HG02763 (cell line): ENCODE data around the gene AKAP13.

ENCODE experiments used
- ATAC-seq: cut with Tn5 transposase; IDR thresholded peaks from one replicate; pipeline ENCODE4 v1.9.1; 2021; ENCODE audit warnings: mild to moderate bottlenecking, moderate library complexity; ENCODE audit not compliant: unreplicated experiment

Gene AKAP13

DNA sequence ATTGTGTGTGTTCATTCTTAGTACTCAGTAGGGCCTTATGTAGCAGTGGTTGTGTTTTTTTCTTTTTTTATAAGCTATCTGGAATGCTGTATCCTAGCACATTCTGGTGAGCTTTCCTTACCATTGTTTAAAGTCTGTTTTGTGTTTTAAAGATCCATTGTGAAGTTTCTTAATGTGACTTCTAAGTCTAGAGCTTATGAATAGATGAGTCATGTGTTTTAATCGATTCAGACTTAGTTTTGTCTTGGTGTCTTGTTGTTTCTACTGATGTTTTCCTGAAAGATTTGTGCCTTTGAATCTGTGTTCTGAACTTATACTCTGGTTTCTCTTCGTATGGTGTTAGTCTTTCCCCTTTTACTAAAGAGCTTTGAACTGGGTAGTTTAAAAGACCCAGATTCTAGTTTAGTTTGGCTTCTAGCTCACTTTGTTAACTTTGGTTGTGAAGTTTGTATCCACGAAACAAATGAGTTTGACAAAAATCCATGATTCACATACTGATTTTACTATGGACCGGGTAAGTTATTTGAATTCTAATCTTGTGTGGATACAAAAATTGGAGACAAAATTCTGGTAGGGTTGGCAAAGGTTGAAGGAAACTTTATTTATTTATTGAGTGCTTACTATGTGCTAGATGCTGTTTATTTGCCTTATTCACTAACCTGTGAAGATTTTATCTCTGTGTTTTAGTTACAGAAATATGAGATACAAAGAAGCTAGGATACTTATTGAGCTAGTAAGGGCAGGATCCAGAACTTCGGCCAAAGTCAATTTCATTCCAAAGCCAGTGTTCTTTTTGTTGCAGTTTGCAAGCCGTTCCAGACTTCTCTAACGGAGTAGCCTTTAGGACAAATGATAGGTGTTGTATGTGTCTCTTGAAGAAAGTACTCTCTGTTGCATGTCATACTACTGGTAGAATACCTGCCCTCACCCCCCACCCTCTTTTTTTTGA is 24.8 kb downstream of the AKAP13 start:
- ATAC-seq, result no peak

DNA sequence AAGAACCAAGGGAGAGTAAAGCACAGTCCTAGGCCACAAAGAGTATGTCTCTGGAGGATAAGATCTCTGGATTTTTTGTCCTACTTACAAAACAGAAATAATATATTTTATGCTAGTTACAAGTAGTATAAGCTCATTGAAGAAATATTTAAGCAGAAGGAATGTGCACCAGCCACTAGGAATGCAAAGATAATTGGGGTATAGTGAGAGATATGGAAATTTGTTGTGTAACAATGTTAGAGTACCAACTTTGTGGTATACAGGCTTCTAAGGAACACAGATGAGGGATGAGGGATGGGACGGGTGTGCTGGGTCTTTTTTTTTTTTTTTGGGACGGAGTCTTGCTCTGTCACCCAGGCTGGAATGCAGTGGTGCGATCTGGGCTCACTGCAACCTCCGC is 26.5 kb downstream of the AKAP13 start:
- ATAC-seq, result no peak

DNA sequence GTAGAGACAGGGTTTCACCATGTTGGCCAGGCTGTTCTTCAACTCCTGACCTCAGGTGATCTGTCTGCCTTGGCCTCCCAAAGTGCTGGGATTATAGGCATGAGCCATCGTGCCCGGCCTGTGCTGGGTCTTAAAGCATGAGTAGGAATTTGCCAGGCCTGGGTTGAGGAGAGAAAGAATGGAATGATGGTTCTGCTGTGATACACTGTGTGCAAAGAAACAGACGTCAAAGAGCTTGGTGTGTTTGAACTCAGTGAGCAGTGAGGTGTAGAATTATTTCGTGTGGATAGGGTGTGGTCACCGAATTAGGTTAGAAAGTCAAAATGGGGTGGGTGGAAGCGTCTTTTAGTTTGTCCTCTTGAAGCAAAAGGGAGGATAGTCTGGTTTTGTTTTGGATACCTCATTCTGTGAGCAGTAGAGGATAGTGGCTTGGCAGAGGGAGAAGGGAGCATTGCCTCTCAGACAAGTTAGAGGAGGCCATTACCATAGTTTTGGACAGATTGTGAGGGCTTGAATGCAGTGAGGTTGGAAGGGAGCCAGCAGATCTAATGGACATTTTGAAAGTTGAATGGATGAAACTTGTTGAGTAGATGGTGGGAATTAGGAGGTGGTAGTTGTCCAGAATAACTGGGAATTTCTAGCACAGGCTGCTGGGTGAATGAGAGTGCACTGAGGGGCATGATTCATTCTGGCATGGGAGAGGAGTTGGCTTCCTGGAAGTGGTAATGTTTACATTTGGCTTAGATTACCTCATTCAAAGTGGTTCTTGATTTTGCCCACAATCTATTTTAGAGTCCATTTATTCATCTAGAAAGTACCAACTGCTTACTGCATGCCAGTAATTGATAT is 27.2 kb downstream of the AKAP13 start:
- ATAC-seq, result no peak

DNA sequence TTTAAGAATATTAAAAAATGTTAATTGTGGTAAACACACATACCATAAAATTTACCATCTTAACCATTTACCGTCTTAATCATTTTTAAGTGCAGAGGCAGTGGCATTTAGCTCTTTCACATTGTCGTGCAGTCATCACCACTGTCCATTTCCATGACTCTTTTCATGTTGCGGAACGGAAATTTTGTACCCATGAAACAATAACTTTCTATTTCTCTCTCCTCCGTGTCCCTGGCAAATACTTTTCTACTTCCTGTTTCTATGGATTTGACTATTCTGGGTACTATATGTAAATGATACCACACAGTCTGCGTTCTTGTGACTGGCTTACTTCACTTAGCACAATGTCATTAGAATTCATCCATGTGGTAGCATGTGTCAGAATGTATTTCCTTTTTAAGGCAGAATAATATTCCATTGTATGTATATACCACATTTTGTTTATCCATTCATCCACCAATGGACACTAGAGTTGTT is 27.9 kb downstream of the AKAP13 start:
- ATAC-seq, result no peak

DNA sequence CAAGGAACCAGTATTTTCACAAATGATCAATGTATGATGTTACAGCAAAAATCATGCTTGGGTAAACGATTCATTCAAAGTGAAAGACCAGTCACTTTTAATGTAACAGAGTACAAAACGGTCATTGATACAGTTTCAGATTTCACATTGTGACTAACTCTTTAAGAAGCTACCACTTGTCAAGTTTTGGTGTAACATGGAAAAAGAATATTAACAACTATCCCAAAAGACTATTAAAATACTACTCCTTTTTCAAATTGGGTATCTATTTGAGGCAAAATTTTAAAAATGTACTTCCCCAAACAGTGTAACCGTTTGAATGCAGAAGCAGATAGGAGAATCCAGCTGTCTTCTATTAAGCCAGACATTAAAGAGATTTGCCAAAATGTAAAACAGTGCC is 31.7 kb downstream of the AKAP13 start:
- no peak for ATAC-seq

DNA sequence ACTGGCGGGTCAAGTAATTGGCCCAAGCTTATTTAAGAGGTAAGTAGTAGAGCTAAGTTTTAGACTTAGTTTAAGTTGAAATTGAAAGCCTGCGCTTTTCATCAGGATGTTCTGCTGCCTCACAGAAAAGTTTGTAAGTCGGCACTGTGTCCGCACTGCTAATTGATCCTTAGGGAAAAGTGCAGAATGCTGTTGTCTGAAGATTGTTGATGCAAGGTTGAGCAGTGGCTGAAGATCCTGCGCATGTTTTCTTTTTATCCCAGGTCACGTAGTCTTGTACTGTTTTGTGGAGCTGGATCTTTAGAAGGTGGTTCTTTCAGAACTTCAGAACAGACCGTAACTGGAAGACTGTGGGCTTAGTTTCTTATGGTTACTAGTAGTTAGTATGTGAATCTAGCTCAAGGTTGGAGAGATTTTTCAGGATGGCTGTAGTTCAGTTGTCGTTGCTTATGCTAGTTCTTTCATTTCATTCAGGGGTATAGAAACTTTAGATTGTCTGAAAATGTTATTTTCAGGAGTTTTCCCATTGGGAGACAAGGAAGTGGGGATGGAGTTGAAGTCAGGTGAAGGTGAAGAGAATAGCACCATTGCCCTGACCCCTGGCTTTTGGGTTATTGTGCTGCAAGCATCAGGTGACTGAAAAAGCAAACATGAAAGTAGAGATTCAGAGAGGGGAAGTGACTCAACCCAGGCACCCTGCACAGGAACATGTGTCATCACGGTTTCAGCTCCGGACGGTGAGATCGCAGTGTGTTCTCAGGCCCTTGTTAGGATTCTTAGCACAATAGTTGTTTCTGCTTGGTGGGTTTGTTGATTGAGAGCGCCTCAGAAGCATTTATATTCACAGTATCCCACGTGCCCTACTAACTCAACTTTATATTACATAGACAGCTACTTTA is 32.8 kb downstream of the AKAP13 start:
- ATAC-seq, result peak; percentile 91

DNA sequence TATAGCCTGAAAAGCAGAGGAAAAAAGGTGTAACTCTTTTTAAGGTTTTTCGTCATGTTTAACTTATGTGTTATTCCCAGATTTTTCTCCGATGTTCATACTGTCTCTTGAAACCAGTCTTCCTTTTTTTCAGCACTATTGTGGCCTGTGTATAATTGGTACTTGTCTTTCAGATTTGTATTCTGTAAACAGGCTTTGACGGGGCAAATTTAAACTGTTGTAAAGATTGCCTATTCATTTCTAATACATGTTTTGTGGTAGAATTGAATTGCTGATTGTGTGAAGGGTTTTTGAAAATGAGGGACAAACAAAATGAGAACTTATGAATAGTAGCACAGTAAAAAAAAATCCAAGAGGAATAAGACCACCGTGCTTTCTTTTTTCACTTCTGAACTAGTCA is 33.6 kb downstream of the AKAP13 start:
- ATAC-seq, result no peak

DNA sequence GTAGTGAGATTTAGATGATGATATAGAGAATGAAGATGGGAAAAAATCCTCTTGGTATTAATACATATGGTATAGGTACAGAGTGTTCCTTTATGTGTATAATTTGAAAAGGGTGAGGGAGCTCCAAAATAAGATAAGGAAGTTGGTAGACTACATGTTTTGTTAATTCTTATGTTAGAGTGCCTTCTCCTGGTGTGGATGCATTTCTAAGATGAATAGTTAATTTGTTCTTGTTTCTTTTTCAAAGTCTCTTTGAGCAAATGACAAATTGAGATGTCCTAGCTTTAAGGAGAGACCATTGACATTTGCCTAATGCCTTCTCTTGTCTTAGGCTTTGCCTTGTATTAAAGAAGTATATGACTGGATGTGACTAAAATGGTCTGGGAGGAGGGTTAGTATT is 34.1 kb downstream of the AKAP13 start:
- no peak for ATAC-seq

DNA sequence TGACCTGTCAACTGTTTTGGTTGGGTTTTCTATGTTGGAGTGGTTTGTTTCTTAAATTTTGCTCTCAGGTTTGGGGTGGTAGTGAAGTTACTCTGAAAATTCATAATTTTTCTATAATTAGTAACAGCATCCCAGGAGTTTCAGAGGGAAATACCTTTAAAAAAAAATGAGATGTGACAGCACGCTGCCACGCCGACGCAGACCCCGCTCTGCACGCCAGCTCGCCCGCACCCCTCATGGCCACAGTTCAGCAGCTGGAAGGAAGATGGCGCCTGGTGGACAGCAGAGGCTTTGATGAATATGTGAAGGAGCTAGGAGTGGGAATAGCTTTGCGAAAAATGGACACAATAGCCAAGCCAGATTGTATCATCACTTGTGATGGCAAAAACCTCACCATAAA is 34.6 kb downstream of the AKAP13 start:
- ATAC-seq, result no peak

DNA sequence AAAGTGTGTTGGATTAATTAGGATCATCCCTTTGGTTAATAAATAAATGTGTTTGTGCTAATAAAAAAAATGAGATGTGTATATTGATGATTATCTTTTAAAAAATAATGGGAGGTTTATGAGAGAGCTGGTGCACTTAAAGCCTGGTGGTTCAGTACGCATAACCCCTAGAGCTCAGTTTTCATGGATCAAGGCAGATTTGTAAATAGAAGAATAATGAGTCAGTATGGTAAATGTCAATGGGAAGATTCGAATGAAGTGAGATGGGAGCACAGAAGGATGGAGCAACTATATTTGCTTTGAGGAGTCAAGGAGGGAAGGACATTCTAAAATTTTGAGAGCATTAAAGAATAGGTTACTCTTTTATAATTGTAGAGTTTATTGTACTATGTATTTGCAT is 35.4 kb downstream of the AKAP13 start:
- ATAC-seq, result no peak

DNA sequence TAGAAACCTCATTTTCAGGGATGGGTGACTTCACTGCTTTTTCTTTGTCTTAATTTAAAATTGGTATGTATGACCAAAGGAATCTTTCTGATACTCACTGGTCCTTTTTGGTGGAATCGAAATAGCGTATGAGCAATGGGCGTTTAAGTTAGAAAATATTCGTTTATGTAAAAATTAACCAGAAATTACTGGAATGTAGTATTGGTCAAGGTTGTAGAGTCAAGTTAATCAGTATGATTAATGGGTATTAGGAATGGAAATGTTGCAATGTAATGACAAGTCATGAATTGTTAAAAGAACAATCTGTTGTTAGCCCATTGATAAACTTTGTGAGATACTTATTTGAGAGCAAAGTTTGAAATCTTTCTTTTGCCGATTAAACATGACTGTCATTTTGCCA is 36.9 kb downstream of the AKAP13 start:
- ATAC-seq, result no peak

DNA sequence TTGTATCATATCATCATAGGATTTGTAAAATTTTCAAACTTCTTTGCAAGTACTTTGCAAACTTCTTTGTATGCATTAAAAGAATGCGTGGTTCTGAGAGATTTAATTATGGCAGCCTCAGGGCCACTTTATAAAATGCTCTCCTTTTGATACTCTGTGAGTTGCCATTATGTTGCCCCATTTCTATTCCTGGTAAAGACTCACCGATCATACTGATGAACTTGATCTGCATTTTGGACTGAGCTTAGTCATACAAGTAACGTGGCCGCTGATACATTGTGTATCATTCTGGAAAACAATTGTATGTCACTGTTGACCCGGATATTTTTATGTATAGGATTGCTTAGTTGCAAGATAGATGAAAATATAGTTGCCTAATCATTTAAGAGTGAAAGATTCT is 38.8 kb downstream of the AKAP13 start:
- no peak for ATAC-seq

DNA sequence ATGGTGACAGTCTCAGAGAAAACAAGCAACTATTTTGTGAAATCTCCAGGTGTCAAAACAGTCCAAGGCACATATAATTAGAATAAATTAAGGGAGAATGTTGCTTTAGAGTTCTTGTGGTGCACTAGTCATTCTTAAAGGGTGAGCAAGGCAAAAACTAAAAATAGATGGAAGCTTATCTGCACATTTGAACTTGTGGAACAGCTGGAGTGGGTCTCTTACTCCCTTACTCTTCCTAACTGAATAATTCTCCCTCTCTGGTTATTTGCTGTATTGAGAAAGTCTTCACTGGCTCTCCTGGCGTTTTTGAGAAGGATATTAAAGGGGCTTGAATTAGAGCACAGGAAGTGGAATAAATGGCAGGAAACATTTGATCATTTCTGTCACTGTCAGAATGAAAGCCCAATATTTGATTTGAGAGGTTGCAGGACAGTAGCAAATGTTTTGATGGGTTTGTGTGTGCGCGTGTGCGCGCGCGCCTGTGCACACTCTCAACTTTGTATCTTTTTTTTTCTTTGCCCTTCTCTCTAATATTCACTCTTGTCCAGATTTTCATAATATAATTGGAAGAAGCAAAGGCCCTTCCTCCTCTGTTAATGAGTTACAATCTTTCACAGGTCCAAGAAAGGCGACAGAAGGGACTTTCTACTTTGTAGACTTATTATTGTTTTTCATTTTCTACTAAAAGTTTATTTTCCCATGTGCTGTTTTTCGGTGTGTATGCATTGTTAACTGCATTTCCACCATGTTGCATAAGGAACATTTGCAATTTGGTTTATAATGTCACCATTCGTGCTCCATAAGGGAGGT is 40.9 kb downstream of the AKAP13 start:
- ATAC-seq, result no peak

DNA sequence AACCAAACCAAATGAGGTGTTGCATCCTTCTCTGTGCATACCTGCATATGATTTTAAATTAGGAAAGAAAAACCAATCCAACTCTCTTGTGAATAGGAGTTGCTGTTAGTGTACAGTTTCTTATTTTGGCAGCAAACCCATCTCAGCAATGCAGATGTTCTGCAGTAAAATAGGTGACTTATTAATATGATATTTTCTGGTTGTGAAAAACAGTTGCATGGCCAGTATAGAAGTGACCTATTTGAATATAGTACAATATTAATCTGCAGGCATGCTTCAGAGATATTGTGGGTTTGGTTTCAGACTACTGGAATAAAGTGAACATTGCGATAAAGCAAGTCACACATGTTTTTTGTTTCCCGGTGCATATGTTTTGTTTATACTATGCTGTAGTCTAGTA is 42.2 kb downstream of the AKAP13 start:
- no peak for ATAC-seq

DNA sequence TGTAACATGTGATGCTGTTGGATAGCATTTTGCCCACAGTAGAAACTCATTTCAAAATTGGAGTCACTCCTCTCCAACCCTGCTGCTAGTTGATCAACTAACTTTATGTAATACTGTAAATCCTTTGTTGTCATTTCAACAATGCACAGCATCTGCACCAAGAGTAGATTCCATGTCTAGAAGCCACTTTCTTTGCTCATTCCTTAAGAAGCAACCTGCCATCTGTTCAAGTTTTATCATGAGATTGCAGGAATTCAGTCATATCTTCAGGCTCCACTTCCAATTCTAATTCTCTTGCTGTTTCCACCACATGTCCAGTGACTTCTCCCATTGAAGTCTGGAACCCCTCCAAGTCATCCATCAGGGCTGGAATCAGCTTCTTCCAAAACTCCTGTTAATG is 42.9 kb downstream of the AKAP13 start:
- no peak for ATAC-seq

DNA sequence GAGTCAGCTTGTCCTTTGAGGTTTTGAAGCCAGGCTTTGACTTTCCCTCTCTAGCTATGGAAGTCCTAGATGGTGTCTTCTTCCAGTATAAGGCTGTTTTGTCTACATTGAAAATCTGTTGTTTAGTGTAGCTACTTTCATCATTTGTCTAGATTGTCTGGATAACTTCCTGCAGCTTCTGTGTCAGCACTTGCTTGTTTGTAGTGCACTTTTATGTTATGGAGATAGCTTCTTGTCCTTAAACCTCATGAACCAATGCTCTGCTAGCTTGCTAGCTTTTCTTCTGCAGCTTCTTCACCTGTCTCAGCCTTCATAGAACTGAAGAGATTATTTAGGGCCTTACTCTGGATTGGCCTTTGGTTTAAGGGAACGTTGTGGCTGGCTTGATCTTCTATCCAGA is 43.8 kb downstream of the AKAP13 start:
- ATAC-seq, result no peak

DNA sequence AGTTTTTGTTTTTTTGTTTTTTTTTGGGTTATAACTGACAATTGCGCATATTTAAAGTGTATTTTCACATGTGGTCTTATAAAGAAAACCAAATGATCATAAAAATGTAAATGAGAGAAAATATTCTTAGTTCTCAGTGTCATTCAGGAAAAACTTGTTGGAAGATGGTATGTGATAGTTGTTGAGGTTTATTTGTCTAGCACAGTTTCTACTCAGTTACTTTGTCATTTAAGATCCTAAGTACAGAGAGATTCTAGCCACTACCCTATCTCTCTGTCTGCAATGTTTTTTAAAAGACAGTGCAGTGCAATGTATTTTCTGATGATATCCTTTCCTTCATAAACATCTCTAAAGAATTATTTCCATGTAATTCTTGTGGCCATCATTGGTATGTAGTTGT is 46.1 kb downstream of the AKAP13 start:
- ATAC-seq, result no peak

DNA sequence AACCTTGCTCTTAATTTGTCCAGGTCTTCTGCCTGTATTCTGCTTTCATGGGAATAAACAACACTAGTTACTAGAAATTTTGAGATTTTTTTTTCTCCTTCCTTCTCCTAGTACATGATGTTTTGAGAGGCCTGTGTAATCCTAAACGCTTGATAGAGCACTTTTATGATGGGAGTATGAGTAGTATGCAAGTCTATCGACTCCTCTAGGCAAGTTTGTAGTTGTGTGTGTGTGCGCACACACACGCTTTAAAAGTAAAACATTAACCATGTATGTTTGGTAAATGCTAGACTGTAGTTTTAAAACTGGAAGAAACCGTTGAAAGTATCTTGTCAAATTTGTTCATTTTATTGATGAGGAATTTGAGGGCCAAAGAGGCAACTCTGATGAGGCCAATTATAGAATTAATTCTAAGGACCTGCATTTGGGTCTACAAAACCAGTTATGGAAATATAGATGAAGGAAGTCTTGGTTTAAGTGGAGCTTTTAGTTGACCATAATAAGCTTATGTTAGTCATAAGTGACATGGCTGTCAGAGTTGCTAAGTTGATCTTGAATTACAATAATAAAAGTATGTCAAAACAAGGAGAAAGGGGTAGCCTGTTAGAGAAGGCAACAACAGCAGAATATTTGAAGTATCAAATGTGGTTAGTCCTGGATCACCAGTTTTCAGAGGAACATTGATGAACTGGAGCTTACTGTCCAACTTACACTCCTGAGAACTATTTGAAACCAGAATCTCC is 47.1 kb downstream of the AKAP13 start:
- ATAC-seq, result no peak

DNA sequence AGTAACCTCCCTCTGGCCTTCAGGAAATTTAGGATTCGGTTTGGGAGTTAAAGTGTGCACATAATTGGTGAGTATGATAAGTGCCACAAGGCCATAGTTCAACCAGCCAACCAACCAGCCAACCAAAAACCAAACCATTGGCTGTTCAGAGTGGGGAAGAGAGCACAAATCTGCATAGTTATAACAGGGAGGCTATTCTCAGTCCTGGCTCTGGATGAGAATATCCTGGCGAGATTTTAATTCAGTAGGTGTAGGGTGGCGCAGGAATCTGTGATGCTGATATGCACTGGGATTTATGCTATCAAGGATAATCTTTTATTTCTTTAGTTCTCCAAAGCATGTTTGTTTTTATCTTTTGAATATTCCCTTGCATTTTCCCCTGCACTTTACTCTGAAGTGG is 49.1 kb downstream of the AKAP13 start:
- no peak for ATAC-seq
